ENCODE results near the gene TMEM255B. TPM values are rescaled to one million over a fixed set of nuclear protein-coding genes. Genes with fewer than 3 reads are reported as not detected.

Gene TMEM255B
- total RNA-seq, 1 experiment from 2014 or later, result 4.7 TPM

DNA sequence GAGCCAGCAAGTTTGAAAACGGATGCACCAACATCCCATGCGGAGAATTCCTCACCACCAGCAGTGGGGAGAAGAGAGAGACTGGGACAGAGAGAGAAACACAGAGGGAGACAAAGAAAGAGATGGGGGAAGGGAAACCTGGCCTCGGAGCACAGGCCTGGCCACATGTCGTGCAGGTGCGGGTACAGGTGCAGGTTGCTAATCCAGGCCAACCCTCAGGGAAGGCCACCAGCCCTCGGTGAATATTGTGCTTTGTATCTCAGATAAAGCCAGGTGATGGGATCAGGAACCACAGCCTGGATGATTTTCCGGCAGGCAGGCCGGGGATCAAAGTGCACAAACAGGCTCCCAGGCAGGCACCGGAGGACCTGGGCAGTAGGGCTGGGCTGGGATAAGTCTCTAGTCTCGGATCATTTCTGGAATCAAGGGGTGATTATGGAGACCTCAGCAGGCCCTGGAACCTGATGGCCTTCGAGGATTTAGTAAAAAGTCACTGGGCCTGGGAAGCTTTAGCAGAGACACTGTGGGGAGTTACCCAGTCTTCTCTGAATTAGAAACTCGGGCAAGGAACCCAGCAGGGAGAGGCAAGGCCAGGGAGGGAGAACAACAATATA, 101.1 kb downstream of the TMEM255B start (continued):
- TF ChIP-seq, protein P1, sequence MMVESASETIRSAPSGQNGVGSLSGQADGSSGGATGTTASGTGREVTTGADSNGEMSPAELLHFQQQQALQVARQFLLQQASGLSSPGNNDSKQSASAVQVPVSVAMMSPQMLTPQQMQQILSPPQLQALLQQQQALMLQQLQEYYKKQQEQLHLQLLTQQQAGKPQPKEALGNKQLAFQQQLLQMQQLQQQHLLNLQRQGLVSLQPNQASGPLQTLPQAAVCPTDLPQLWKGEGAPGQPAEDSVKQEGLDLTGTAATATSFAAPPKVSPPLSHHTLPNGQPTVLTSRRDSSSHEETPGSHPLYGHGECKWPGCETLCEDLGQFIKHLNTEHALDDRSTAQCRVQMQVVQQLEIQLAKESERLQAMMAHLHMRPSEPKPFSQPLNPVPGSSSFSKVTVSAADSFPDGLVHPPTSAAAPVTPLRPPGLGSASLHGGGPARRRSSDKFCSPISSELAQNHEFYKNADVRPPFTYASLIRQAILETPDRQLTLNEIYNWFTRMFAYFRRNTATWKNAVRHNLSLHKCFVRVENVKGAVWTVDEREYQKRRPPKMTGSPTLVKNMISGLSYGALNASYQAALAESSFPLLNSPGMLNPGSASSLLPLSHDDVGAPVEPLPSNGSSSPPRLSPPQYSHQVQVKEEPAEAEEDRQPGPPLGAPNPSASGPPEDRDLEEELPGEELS (CRISPR knock-in tag; IDR thresholded peaks at IDR 0.05), result no peak
- TF ChIP-seq, protein P2, sequence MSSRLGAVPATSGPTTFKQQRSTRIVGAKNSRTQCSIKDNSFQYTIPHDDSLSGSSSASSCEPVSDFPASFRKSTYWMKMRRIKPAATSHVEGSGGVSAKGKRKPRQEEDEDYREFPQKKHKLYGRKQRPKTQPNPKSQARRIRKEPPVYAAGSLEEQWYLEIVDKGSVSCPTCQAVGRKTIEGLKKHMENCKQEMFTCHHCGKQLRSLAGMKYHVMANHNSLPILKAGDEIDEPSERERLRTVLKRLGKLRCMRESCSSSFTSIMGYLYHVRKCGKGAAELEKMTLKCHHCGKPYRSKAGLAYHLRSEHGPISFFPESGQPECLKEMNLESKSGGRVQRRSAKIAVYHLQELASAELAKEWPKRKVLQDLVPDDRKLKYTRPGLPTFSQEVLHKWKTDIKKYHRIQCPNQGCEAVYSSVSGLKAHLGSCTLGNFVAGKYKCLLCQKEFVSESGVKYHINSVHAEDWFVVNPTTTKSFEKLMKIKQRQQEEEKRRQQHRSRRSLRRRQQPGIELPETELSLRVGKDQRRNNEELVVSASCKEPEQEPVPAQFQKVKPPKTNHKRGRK (CRISPR knock-in tag; IDR thresholded peaks at IDR 0.05; ENCODE audit: borderline replicate concordance), result no peak
- TF ChIP-seq NR1H2 (CRISPR knock-in tag; IDR thresholded peaks at IDR 0.05), result no peak
- no peak for TF ChIP-seq ATF1 (CRISPR knock-in tag; IDR thresholded peaks at IDR 0.05)
- TF ChIP-seq ZNF263 (CRISPR knock-in tag; IDR thresholded peaks at IDR 0.05; ENCODE audit: low read depth), result no peak
- TF ChIP-seq HMGA2 (CRISPR knock-in tag; IDR thresholded peaks at IDR 0.05), result no peak
- 0 out of 2 replicates have a peak, but pooled peaks have one; percentile 65 for TF ChIP-seq PRRX2 (CRISPR knock-in tag; IDR thresholded peaks at IDR 0.05)
- TF ChIP-seq, protein P3, sequence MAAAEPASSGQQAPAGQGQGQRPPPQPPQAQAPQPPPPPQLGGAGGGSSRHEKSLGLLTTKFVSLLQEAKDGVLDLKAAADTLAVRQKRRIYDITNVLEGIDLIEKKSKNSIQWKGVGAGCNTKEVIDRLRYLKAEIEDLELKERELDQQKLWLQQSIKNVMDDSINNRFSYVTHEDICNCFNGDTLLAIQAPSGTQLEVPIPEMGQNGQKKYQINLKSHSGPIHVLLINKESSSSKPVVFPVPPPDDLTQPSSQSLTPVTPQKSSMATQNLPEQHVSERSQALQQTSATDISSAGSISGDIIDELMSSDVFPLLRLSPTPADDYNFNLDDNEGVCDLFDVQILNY (CRISPR knock-in tag; IDR thresholded peaks at IDR 0.05), result no peak
- TF ChIP-seq, protein P4, sequence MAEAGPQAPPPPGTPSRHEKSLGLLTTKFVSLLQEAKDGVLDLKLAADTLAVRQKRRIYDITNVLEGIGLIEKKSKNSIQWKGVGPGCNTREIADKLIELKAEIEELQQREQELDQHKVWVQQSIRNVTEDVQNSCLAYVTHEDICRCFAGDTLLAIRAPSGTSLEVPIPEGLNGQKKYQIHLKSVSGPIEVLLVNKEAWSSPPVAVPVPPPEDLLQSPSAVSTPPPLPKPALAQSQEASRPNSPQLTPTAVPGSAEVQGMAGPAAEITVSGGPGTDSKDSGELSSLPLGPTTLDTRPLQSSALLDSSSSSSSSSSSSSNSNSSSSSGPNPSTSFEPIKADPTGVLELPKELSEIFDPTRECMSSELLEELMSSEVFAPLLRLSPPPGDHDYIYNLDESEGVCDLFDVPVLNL (CRISPR knock-in tag; IDR thresholded peaks at IDR 0.05; ENCODE audit: borderline replicate concordance, low read depth), result no peak
- peak; percentile 56; the same call in 1 of the 2 replicates for TF ChIP-seq FOXP1 (CRISPR knock-in tag; IDR thresholded peaks at IDR 0.05; ENCODE audit: borderline replicate concordance)
- TF ChIP-seq JUN (CRISPR knock-in tag; IDR thresholded peaks at IDR 0.05), result no peak
- TF ChIP-seq IRF2 (CRISPR knock-in tag; IDR thresholded peaks at IDR 0.05; ENCODE audit: borderline replicate concordance, low read depth), result no peak
- TF ChIP-seq, protein P5, sequence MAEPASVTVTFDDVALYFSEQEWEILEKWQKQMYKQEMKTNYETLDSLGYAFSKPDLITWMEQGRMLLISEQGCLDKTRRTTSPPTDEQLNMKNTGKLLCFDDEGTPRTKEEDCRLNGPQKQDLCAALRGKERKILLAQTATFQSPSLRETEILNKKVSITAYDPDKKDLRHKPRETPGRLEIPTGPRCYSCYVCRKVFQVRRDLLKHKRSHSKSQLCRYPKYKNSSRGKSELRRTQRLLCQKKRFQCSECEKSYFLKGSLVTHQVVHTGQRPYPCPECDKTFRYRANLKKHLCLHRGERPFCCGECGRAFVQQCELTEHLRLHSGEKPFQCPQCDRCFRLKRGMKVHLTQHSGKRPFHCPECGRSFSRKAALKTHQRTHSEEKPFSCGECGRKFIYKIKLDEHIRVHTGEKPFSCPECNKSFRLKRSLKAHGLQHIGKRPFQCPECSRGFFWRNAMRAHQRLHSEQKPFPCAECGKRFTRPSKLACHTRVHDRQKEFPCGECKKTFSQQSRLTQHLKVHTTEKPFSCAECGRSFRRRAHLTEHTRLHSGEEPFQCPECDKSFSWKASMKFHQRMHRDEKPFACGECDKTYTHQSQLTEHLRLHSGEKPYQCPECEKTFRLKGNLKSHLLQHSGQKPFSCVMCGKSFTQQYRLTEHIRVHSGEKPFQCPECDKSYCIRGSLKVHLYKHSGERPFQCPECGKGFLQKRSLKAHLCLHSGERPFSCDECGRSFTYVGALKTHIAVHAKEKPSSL (CRISPR knock-in tag; conservative IDR thresholded peaks at IDR 0.05), result no peak
- TF ChIP-seq, protein P6, sequence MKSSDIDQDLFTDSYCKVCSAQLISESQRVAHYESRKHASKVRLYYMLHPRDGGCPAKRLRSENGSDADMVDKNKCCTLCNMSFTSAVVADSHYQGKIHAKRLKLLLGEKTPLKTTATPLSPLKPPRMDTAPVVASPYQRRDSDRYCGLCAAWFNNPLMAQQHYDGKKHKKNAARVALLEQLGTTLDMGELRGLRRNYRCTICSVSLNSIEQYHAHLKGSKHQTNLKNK (CRISPR knock-in tag; IDR thresholded peaks at IDR 0.05), result no peak
- peak; percentile 54; the same call in 1 of the 2 replicates for TF ChIP-seq ZNF423 (CRISPR knock-in tag; IDR thresholded peaks at IDR 0.05)
- no peak for TF ChIP-seq OVOL2 (CRISPR knock-in tag; IDR thresholded peaks at IDR 0.05; ENCODE audit: borderline replicate concordance)
- no peak; the same call in 1 of the 2 replicates for TF ChIP-seq SP1 (CRISPR knock-in tag; conservative IDR thresholded peaks at IDR 0.05)
- TF ChIP-seq SMAD4 (CRISPR knock-in tag; IDR thresholded peaks at IDR 0.05), result no peak
- no peak for TF ChIP-seq NFYB (CRISPR knock-in tag; conservative IDR thresholded peaks at IDR 0.05; ENCODE audit: low read depth)
- TF ChIP-seq ZNF317 (CRISPR knock-in tag; IDR thresholded peaks at IDR 0.05; ENCODE audit: borderline replicate concordance, low read depth), result no peak
- no peak for TF ChIP-seq TEAD4 (CRISPR knock-in tag; IDR thresholded peaks at IDR 0.05)
- TF ChIP-seq, protein P7, sequence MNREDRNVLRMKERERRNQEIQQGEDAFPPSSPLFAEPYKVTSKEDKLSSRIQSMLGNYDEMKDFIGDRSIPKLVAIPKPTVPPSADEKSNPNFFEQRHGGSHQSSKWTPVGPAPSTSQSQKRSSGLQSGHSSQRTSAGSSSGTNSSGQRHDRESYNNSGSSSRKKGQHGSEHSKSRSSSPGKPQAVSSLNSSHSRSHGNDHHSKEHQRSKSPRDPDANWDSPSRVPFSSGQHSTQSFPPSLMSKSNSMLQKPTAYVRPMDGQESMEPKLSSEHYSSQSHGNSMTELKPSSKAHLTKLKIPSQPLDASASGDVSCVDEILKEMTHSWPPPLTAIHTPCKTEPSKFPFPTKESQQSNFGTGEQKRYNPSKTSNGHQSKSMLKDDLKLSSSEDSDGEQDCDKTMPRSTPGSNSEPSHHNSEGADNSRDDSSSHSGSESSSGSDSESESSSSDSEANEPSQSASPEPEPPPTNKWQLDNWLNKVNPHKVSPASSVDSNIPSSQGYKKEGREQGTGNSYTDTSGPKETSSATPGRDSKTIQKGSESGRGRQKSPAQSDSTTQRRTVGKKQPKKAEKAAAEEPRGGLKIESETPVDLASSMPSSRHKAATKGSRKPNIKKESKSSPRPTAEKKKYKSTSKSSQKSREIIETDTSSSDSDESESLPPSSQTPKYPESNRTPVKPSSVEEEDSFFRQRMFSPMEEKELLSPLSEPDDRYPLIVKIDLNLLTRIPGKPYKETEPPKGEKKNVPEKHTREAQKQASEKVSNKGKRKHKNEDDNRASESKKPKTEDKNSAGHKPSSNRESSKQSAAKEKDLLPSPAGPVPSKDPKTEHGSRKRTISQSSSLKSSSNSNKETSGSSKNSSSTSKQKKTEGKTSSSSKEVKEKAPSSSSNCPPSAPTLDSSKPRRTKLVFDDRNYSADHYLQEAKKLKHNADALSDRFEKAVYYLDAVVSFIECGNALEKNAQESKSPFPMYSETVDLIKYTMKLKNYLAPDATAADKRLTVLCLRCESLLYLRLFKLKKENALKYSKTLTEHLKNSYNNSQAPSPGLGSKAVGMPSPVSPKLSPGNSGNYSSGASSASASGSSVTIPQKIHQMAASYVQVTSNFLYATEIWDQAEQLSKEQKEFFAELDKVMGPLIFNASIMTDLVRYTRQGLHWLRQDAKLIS (CRISPR knock-in tag; IDR thresholded peaks at IDR 0.05; ENCODE audit: borderline replicate concordance), result no peak
- TF ChIP-seq, protein P8, sequence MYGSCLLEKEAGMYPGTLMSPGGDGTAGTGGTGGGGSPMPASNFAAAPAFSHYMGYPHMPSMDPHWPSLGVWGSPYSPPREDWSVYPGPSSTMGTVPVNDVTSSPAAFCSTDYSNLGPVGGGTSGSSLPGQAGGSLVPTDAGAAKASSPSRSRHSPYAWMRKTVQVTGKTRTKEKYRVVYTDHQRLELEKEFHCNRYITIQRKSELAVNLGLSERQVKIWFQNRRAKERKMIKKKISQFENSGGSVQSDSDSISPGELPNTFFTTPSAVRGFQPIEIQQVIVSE (CRISPR knock-in tag; IDR thresholded peaks at IDR 0.05; ENCODE audit: borderline replicate concordance), result no peak
